ENCODE results near the gene PGBD5. TPM values are rescaled to one million over a fixed set of nuclear protein-coding genes. Genes with fewer than 3 reads are reported as not detected.

Gene PGBD5
- total RNA-seq, 1 donor from 2014 or later, result 72.4 TPM

DNA sequence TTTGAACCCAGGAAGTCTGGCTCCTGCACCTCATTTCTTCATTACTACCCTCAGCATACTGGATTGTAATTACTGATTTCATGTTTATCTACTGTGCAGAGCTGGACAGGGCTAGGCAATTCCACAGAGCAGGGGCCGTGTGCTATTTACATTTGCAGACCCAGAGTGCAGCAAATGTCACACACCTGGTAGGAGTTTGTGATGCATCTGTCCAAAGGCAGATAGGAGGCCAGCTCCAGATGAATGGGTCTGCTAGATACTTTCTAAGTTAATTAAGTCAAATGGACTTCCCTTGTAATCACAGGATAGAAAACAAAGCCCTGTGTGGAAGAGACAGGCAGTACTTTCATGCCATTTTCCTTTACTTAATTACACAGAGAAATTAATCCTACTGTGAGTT lies 46.2 kb downstream of the PGBD5 start:
- Mint-ChIP-seq H3K36me3 (ENCODE audit: unreplicated experiment) (peaks cover 10% of the 10 kb centered on the region), H3K4me1 (ENCODE audit: low read depth, unreplicated experiment) (peaks cover 30% of the 10 kb centered on the region), H3K27me3 (ENCODE audit: unreplicated experiment) (peaks cover 4% of the 10 kb centered on the region), H3K9me3 (ENCODE audit: unreplicated experiment) (peaks cover 4% of the 10 kb centered on the region), H3K4me3 (ENCODE audit: unreplicated experiment) (no peak overlapping the region), H3K27ac (ENCODE audit: unreplicated experiment) (no peak overlapping the region)
- DNase-seq, result no peak
- TF ChIP-seq, protein P1, sequence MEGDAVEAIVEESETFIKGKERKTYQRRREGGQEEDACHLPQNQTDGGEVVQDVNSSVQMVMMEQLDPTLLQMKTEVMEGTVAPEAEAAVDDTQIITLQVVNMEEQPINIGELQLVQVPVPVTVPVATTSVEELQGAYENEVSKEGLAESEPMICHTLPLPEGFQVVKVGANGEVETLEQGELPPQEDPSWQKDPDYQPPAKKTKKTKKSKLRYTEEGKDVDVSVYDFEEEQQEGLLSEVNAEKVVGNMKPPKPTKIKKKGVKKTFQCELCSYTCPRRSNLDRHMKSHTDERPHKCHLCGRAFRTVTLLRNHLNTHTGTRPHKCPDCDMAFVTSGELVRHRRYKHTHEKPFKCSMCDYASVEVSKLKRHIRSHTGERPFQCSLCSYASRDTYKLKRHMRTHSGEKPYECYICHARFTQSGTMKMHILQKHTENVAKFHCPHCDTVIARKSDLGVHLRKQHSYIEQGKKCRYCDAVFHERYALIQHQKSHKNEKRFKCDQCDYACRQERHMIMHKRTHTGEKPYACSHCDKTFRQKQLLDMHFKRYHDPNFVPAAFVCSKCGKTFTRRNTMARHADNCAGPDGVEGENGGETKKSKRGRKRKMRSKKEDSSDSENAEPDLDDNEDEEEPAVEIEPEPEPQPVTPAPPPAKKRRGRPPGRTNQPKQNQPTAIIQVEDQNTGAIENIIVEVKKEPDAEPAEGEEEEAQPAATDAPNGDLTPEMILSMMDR (IDR thresholded peaks at IDR 0.05; ENCODE audit: partially characterized antibody, unreplicated experiment), result no peak

GRCh38 chr1:230379462-230379861 lies 46.7 kb downstream of the PGBD5 start:
- H3K27ac Mint-ChIP-seq (ENCODE audit: unreplicated experiment), result no peak overlapping the region
- H3K9me3 Mint-ChIP-seq (ENCODE audit: unreplicated experiment), result peaks cover 4% of the 10 kb centered on the region
- peaks cover 4% of the 10 kb centered on the region for H3K27me3 Mint-ChIP-seq (ENCODE audit: unreplicated experiment)
- no peak for DNase-seq
- peaks cover 10% of the 10 kb centered on the region for H3K36me3 Mint-ChIP-seq (ENCODE audit: unreplicated experiment)
- TF ChIP-seq, protein P1 (IDR thresholded peaks at IDR 0.05; ENCODE audit: partially characterized antibody, unreplicated experiment), result no peak
- peaks cover 29% of the 10 kb centered on the region for H3K4me1 Mint-ChIP-seq (ENCODE audit: low read depth, unreplicated experiment)
- no peak overlapping the region for H3K4me3 Mint-ChIP-seq (ENCODE audit: unreplicated experiment)

GRCh38 chr1:230377851-230378250 lies 48.3 kb downstream of the PGBD5 start:
- Mint-ChIP-seq H3K27me3 (ENCODE audit: unreplicated experiment) (peaks cover 4% of the 10 kb centered on the region), H3K27ac (ENCODE audit: unreplicated experiment) (no peak overlapping the region), H3K4me3 (ENCODE audit: unreplicated experiment) (no peak overlapping the region)

DNA sequence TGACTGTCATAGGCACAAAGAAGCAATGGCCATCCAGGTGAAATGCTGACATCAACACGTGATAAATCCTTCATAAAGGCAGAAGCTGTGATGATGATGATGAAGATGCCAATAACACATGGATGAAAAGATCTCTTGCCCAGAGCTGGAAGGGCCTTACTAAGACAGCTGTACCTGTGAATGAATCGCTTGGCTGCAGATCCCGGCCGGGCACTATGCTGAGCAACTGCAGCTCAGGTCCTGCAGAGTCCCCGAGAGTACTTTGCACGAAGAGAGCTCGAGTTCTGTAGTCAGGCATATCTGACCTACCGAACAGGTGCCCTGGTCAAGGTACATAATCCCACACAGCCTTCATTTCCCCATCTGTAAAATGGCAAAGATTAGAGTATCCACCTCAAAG lies 48.8 kb downstream of the PGBD5 start:
- no peak overlapping the region for H3K27ac Mint-ChIP-seq (ENCODE audit: unreplicated experiment)
- H3K9me3 Mint-ChIP-seq (ENCODE audit: unreplicated experiment), result peaks cover 4% of the 10 kb centered on the region
- H3K4me3 Mint-ChIP-seq (ENCODE audit: unreplicated experiment), result no peak overlapping the region
- TF ChIP-seq, protein P1 (IDR thresholded peaks at IDR 0.05; ENCODE audit: partially characterized antibody, unreplicated experiment), result no peak
- H3K4me1 Mint-ChIP-seq (ENCODE audit: low read depth, unreplicated experiment), result peaks cover 22% of the 10 kb centered on the region
- peaks cover 10% of the 10 kb centered on the region for H3K36me3 Mint-ChIP-seq (ENCODE audit: unreplicated experiment)
- no peak for DNase-seq
- H3K27me3 Mint-ChIP-seq (ENCODE audit: unreplicated experiment), result peaks cover 4% of the 10 kb centered on the region

More at GRCh38 chr1:230377851-230378250, 48.3 kb downstream of the PGBD5 start:
- no peak for DNase-seq
- H3K4me1 Mint-ChIP-seq (ENCODE audit: low read depth, unreplicated experiment), result peaks cover 24% of the 10 kb centered on the region
- H3K9me3 Mint-ChIP-seq (ENCODE audit: unreplicated experiment), result peaks cover 4% of the 10 kb centered on the region
- peaks cover 10% of the 10 kb centered on the region for H3K36me3 Mint-ChIP-seq (ENCODE audit: unreplicated experiment)
- TF ChIP-seq, protein P1 (IDR thresholded peaks at IDR 0.05; ENCODE audit: partially characterized antibody, unreplicated experiment), result no peak

DNA sequence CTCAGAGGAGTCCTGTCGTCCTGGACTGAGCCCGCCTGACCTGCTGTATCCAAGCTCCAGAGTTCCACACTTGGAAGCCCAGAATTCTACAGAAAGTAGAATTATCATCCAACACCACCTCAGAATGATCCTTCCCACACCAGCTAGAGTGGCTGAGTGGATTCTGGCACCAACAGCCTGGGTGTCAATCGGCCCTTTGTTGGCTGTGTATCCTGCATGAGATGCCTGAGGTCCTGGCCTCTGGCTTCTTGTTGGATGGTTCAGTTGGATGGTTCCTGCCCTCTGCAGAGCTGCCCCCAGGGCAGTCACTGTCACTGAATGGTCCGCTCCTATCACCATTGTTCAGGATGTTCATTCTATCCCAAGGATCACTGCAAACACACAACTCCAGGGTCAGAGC lies 49.8 kb downstream of the PGBD5 start:
- TF ChIP-seq, protein P1 (IDR thresholded peaks at IDR 0.05; ENCODE audit: partially characterized antibody, unreplicated experiment), result no peak
- Mint-ChIP-seq H3K4me3 (ENCODE audit: unreplicated experiment) (no peak overlapping the region), H3K36me3 (ENCODE audit: unreplicated experiment) (peaks cover 10% of the 10 kb centered on the region), H3K9me3 (ENCODE audit: unreplicated experiment) (peaks cover 4% of the 10 kb centered on the region), H3K4me1 (ENCODE audit: low read depth, unreplicated experiment) (peaks cover 15% of the 10 kb centered on the region), H3K27me3 (ENCODE audit: unreplicated experiment) (peaks cover 4% of the 10 kb centered on the region), H3K27ac (ENCODE audit: unreplicated experiment) (no peak overlapping the region)
- DNase-seq, result no peak
